BJ (cell line): ENCODE data around the gene STAB2. TPM values are rescaled to one million over a fixed set of nuclear protein-coding genes. Genes with fewer than 3 reads are reported as not detected.

Experiments used
- CTCF ChIA-PET: fragments of 350-600 bp; formaldehyde crosslinking; extraction: SDS; loops from one replicate; lab custom pipeline; 2021; ENCODE audit warnings: antibody characterized with exemption, inconsistent platforms; lab: Yijun Ruan, JAX
- POLR2A ChIA-PET: fragments of 300-600 bp; sonication (Branson Sonifier 250); formaldehyde crosslinking; extraction: SDS; loops from one replicate; lab custom pipeline; 2021; ENCODE audit warnings: antibody characterized with exemption; lab: Charles Lee
- DNase-seq: peaks from one replicate; pipeline ENCODE4 v3.0.0-alpha.2; 2011; ENCODE audit warnings: low read depth
- H3K27me3 ChIP-seq: 2 replicates; pipeline ENCODE4 v1.6.0; 2011; ENCODE audit warnings: low read length; ENCODE audit not compliant: control insufficient read depth, insufficient read depth
- H3K36me3 ChIP-seq: 2 replicates; pipeline ENCODE4 v1.5.1; 2011; ENCODE audit warnings: low read length; ENCODE audit not compliant: control insufficient read depth, insufficient read depth
- H3K4me3 ChIP-seq: 2 replicates; pipeline ENCODE4 v1.5.1; 2011; ENCODE audit warnings: low read depth, mild to moderate bottlenecking, control low read depth, low read length
- CTCF ChIP-seq: IDR thresholded peaks from 2 replicates; pipeline ENCODE4 v1.5.1; 2011; ENCODE audit warnings: low read depth, mild to moderate bottlenecking, control low read depth, inconsistent platforms, low read length, moderate library complexity; ENCODE audit not compliant: insufficient read depth
- polyA plus RNA-seq: library from polyadenylated mRNA; depleted of rRNA; stranded (reverse); fragments of >200 nt; gene quantifications from 2 replicates; pipeline ENCODE4 v1.2.3, GENCODE V29; 2011; rRNA removed
- small RNA-seq: library from RNA; depleted of rRNA; stranded (forward); fragments of <200 nt; gene quantifications from one replicate; pipeline ENCODE3, GENCODE V24; 2012; ENCODE audit warnings: low replicate concordance, low read depth; ENCODE audit not compliant: insufficient read length

The STAB2 gene
- polyA plus RNA-seq, 1 experiment = not detected

- ChIA-PET POLR2A (no interaction called here), CTCF (interaction anchor here (0.9 kb wide), 1 partner anchor 14 kb away, joined by 3 read pairs; no protein-coding TSS in a partner anchor)
- no peak for TF ChIP-seq CTCF
- no peak overlapping the region for H3K4me3 ChIP-seq
- 0 out of 2 replicates have a peak, but pooled peaks cover 1% of the 10 kb centered on the region for H3K36me3 ChIP-seq
- DNase-seq = no peak
- H3K27me3 ChIP-seq = no peaks in the 10 kb centered on the region
Measured at GRCh38 chr12:103811791-103812190, 224.7 kb downstream of the STAB2 start.

GRCh38 chr12:103812789-103813188 lies 225.7 kb downstream of the STAB2 start:
- H3K36me3 ChIP-seq = 0 out of 2 replicates have a peak, but pooled peaks cover 1% of the 10 kb centered on the region
- no peak for DNase-seq
- POLR2A ChIA-PET = no interaction called here
- no peak overlapping the region for H3K4me3 ChIP-seq
- H3K27me3 ChIP-seq = no peaks in the 10 kb centered on the region
- no peak for TF ChIP-seq CTCF
- CTCF ChIA-PET = interaction anchor here (0.9 kb wide), 1 partner anchor 13 kb away, joined by 3 read pairs; no protein-coding TSS in a partner anchor

- no peak overlapping the region for H3K4me3 ChIP-seq
- no peaks in the 10 kb centered on the region for H3K27me3 ChIP-seq
- no peak for TF ChIP-seq CTCF
- CTCF ChIA-PET = interaction anchor here (1.3 kb wide), 1 partner anchor 64 kb away, joined by 3 read pairs; no protein-coding TSS in a partner anchor
- POLR2A ChIA-PET = no interaction called here
- no peak for DNase-seq
- H3K36me3 ChIP-seq = 0 out of 2 replicates have a peak, but pooled peaks cover 1% of the 10 kb centered on the region
Measured at GRCh38 chr12:103813426-103813825, 226.4 kb downstream of the STAB2 start.

- Histone ChIP-seq H3K4me3 (no peak overlapping the region), H3K36me3 (0 out of 2 replicates have a peak, but pooled peaks cover 1% of the 10 kb centered on the region), H3K27me3 (no peaks in the 10 kb centered on the region)
- no peak for DNase-seq
- CTCF ChIA-PET = interaction anchor here (1.3 kb wide), 1 partner anchor 63 kb away, joined by 3 read pairs; no protein-coding TSS in a partner anchor
- no peak for TF ChIP-seq CTCF
- POLR2A ChIA-PET = no interaction called here
Measured at GRCh38 chr12:103813949-103814348, 226.9 kb downstream of the STAB2 start.

GRCh38 chr12:103814436-103814835 lies 227.4 kb downstream of the STAB2 start:
- POLR2A ChIA-PET = no interaction called here
- Histone ChIP-seq H3K4me3 (no peak overlapping the region), H3K36me3 (0 out of 2 replicates have a peak, but pooled peaks cover 1% of the 10 kb centered on the region), H3K27me3 (no peaks in the 10 kb centered on the region)
- TF ChIP-seq CTCF = no peak
- no peak for DNase-seq
- CTCF ChIA-PET = interaction anchor here (1.3 kb wide), 1 partner anchor 63 kb away, joined by 3 read pairs; no protein-coding TSS in a partner anchor

Small RNA genes lying within 50 kb of the gene (small RNA-seq; reads per million reads assigned to genes)
- gene RF00096 = not detected

Other genes starting within 250 kb of the STAB2 start
- not detected in 2 replicates for gene C12orf42, start 91.3 kb upstream of the STAB2 start, polyA plus RNA-seq